HuH-7 (cell line): ENCODE data around the gene A1CF.
"Not testable (repeated sequence)": the region's sequence is repeated elsewhere in the genome, so short reads cannot be mapped to it uniquely, and the experiment has no call there.

Experiments used
- DNase-seq: peaks from one replicate; pipeline ENCODE4 v3.0.0; 2011; ENCODE audit warnings: low spot score

A1CF gene

DNA sequence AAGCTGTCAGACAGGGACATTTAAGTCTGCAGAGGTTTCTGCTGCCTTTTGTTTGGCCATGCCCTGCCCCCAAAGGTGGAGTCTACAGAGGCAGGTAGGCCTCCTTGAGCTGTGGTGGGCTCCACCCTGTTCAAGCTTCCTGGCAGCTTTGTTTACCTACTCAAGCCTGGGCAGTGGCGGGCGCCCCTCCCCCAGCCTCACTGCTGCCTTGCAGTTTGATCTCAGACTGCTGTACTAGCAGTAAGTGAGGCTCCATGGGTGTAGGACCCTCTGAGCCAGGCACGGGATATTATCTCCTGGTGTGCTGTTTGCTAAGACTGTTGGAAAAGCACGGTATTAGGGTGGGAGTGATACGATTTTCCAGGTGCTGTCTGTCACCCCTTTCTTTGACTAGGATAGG is 97.5 kb downstream of the A1CF start:
- DNase-seq, result not testable (repeated sequence)

DNA sequence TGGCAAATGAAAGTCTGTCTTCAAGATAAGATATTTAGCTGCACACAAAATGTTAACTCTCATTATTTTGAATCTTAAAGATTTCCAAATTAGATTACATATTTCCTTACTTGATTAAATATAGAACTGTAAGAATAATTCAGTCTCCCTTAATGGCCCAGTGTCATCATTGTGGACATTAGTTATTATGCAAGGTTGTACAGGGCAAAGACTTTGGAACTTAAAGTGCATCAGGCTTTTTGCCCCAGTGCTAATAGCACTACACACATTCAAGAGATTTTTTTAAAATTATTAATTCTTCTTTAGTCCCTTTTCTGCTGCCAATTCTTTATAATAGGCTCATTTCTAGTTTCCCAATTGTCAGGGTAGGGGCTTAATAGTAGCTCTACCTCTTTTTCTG is 103.4 kb downstream of the A1CF start:
- DNase-seq, result not testable (repeated sequence)

DNA sequence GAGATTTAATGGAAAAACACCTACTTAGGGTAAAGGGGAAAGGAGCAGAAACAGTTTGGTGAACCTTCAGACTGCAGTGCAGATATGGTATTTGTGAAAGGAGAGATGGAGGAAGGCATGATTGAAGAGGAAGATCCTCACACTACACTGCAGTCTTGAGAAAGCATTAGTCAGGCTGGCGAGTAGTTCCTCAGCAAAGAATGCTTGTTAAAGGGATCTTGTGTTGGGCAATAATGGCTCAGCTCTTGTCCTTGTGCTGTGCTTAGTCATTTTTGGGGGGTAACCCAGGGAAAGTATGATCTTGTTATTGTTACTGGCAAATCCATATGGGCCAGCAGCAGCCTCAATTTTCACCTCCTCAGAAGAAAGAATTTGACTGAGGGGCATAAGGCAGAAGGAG is 105.4 kb downstream of the A1CF start:
- not testable (repeated sequence) for DNase-seq

DNA sequence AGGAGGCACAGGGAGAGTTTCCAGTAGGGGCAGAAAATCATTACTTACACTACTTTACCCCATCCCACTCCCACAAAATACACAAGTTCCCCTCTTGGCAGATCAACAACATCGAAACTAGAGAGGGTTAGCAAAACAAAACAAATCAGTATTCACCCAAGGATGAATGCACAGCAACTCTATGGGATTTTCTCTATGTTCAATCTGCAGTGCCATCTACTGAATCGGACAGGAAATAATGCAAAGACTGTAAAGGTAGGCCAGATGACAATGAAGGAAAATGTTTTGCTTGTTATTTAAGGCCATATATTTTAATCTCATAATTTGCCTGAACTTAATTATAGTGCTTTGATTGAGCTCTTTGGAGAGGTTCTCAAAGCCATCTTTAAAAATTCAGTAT is 110.6 kb downstream of the A1CF start:
- DNase-seq, result not testable (repeated sequence)

DNA sequence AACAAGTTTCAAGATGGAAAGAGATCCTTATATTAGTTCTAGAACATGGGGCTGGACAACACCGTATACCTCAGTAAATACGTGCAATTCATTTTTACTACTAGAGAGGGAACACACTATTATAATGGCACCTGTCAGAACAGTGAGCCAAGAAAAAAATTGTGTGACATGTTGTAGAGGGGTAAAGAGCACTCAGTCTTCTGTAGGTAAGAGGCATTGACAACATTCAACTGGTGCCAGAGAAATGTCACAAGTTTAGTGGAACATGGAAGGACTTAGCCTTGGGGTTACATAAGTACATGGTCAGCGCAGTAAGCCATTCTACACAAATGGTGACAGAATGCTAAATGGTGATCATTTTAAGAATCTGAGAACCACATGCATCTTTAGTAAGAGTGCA is 113.4 kb downstream of the A1CF start:
- DNase-seq, result not testable (repeated sequence)

DNA sequence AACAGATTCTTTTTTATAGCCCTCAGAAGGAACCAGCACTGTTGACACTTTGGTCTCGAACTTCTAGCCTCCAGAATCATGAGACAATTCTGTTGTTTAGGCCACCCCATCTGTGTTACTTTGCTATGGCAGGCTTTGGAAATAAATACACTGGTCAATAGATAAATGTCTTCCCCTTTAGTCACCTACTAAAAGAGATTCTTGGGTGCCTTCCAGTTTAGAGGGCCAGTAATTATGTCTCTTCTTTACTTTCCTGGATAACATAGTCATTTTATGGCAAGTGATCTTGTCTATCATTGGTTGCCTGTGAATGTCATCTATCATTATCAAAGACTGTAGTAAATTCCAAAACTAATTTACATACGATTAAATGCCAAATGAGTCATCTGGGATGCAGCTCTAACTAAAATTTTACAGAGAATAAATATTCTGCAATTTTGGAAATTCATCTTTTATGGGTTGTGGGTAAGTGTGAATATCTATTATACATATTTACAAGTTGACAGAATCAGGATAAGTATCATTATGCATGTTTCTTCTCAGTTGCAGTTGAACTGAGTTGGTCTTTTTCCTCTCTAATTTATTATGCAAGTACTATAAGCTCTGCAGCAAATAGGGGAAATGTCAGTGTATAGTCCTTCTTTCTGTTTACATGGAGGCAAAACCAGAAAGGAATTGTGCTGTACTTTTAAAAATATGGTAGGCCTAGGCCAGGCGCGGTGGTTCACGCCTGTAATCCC is 118.5 kb downstream of the A1CF start:
- DNase-seq, result not testable (repeated sequence)
